GM19395 (cell line): ENCODE results near the gene LRRC10.
A peak's percentile ranks its signal among the peaks of the same experiment; 100 is the strongest.

Source experiments
- ATAC-seq: cut with Tn5 transposase; IDR thresholded peaks from one replicate; pipeline ENCODE4 v1.9.1; 2021; ENCODE audit warnings: mild to moderate bottlenecking, moderate library complexity; ENCODE audit not compliant: unreplicated experiment

Gene LRRC10

GRCh38 chr12:69610729-69611128, at the start of gene LRRC10:
LRRC10 (minus strand) TSS chr12:69610907; CDS start chr12:69610838, 69 bp downstream.
- ATAC-seq = no peak

- no peak for ATAC-seq
These were observed 49.6 kb upstream of the LRRC10 start for GRCh38 chr12:69660164-69660863.

GRCh38 chr12:69658203-69658602, 47.5 kb upstream of the LRRC10 start:
- ATAC-seq = no peak

- ATAC-seq = no peak
These were observed 46.9 kb upstream of the LRRC10 start for GRCh38 chr12:69657376-69658137.

GRCh38 chr12:69655616-69656340, 45.1 kb upstream of the LRRC10 start:
- no peak for ATAC-seq

GRCh38 chr12:69653703-69654102, 43.0 kb upstream of the LRRC10 start:
- ATAC-seq = no peak

- no peak for ATAC-seq
These were observed 41.2 kb upstream of the LRRC10 start for GRCh38 chr12:69651922-69652321.

GRCh38 chr12:69649529-69649928, 38.8 kb upstream of the LRRC10 start:
- no peak for ATAC-seq

- no peak for ATAC-seq
These were observed 37.8 kb upstream of the LRRC10 start for GRCh38 chr12:69648476-69648875.

GRCh38 chr12:69647178-69647577, 36.5 kb upstream of the LRRC10 start:
- no peak for ATAC-seq

GRCh38 chr12:69645031-69645430, 34.3 kb upstream of the LRRC10 start:
- no peak for ATAC-seq

GRCh38 chr12:69644511-69644910, 33.8 kb upstream of the LRRC10 start:
- ATAC-seq = no peak

GRCh38 chr12:69642531-69642930, 31.8 kb upstream of the LRRC10 start:
- no peak for ATAC-seq

- ATAC-seq = no peak
These were observed 30.8 kb upstream of the LRRC10 start for GRCh38 chr12:69641546-69641945.

- ATAC-seq = peak; percentile 91
These were observed 28.8 kb upstream of the LRRC10 start for GRCh38 chr12:69639400-69640016.

- ATAC-seq = no peak
These were observed 22.4 kb upstream of the LRRC10 start for GRCh38 chr12:69633061-69633460.

GRCh38 chr12:69630191-69630590, 19.5 kb upstream of the LRRC10 start:
- no peak for ATAC-seq

- no peak for ATAC-seq
These were observed 16.8 kb upstream of the LRRC10 start for GRCh38 chr12:69627501-69627900.

- ATAC-seq = no peak
These were observed 13.3 kb upstream of the LRRC10 start for GRCh38 chr12:69623970-69624369.

- ATAC-seq = no peak
These were observed 10.8 kb upstream of the LRRC10 start for GRCh38 chr12:69621551-69621950.

- no peak for ATAC-seq
These were observed 10.2 kb upstream of the LRRC10 start for GRCh38 chr12:69620921-69621320.
